ENCODE results near the gene ZDHHC1.

GRCh38 chr16:67438824-67439393 lies 22.6 kb upstream of the ZDHHC1 start:
- no peak for TF ChIP-seq CTCF (IDR thresholded peaks at IDR 0.05)
- TF ChIP-seq POLR2A (IDR thresholded peaks at IDR 0.05) = no peak
